ENCODE data around the gene HTD2.

- no peak for TF ChIP-seq YY1 (IDR thresholded peaks at IDR 0.05; ENCODE audit: insufficient read depth, insufficient read length)
- no peak for TF ChIP-seq ZNF274 (IDR thresholded peaks at IDR 0.05; ENCODE audit: low read depth, low read length)
Observed at GRCh38 chr3:58292866-58293265, 13.5 kb upstream of the HTD2 start.

All from NT2/D1 (cell line).